Left lobe of liver (tissue), 2 donors: ENCODE data around the gene MDGA2. TPM values are rescaled to one million over a fixed set of nuclear protein-coding genes. Genes with fewer than 3 reads are reported as not detected.
"Not testable (repeated sequence)": the region's sequence is repeated elsewhere in the genome, so short reads cannot be mapped to it uniquely, and the experiment has no call there.

Experiments used
- ATAC-seq: fragments of 200-7000 bp; cut with Tn5 transposase; one replicate; pipeline ENCODE4 v1.9.1; 2020; ENCODE audit warnings: mild to moderate bottlenecking, moderate library complexity
- DNase-seq: peaks from one replicate; pipeline ENCODE4 v3.0.0-alpha.2; 2020; ENCODE audit warnings: low spot score
- total RNA-seq: library from RNA; stranded (reverse); gene quantifications from one replicate; pipeline ENCODE4 v1.2.1, GENCODE V29; 2021
- donor health status: DM: no; HTN: no; CAD: no; lungs with moderate emphysema.
- donor health status: DM: no; HTN: yes; CAD: no.

The MDGA2 gene
- total RNA-seq, 1 donor from 2014 or later, result not detected

DNA sequence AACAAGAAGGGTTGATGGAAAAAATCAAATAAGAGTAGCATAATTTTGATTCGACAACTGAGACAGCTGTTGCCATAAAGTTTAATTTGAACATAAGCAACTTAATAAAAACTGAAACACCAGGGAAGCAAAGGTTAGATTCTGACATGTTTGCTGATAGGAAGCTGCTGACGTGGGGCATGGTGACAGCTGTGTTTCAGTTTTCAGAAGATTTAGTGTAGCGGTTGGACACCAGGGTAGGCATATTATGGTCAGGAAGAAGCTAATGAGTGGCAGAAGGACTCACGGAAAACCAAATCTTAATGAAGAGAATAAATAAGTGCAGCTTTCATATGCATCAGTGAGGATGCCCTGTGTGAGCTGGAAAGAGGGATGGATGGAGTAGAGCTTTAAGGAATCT lies 687.1 kb downstream of the MDGA2 start:
- ATAC-seq (no peak), DNase-seq (no peak)

- no peak for ATAC-seq
- no peak for DNase-seq
Observed at GRCh38 chr14:46985529-46986380, 689.6 kb downstream of the MDGA2 start.

GRCh38 chr14:46973295-46973694 lies 702.1 kb downstream of the MDGA2 start:
- ATAC-seq (peak; percentile 65), DNase-seq (no peak)

DNA sequence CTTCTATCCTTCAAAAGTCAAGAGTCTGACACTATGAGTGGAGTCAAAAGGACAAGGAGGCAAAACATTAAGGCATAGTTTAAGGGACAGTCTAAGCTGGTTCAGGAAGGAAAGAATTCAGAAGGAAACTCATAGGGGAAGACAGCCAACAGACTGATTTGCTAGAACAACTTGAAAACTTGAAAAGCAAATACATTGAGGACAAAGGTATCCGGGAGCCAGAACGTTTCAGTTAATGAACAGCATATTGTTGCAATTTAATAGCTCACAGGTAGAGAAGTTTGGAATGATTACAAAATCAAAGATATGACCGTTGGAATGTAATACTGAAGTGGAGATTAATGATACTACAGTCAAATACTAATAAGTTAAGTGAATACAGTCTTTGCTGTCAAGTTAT lies 711.0 kb downstream of the MDGA2 start:
- ATAC-seq, result peak; percentile 96
- DNase-seq, result no peak

- DNase-seq (no peak), ATAC-seq (no peak)
Observed at GRCh38 chr14:46951103-46951502, 724.3 kb downstream of the MDGA2 start.

- DNase-seq (no peak), ATAC-seq (no peak)
Observed at GRCh38 chr14:46940611-46941010, 734.8 kb downstream of the MDGA2 start.

DNA sequence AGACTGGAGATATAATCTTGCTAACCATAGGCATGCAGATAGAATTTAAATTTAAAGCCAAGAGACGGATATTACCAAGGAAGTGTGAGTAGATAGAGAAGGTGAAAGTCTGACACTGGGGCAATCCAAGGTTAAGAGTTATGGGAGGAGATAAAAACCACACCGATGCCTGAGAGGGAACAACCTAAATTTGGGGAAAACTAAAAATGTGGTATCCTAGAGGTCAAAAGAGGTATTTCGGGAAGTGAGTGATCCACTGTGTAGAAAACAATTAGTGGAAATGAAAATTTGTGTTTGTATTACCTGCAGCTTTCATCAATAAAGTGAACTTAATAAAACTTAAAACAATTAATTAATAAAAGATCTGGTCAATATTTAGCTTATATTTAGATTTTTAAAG lies 754.9 kb downstream of the MDGA2 start:
- no peak for ATAC-seq

GRCh38 chr14:46915539-46915938 lies 759.9 kb downstream of the MDGA2 start:
- not testable (repeated sequence) for DNase-seq, ATAC-seq

More for the DNA sequence above, 754.9 kb downstream of the MDGA2 start:
- no peak for DNase-seq

DNA sequence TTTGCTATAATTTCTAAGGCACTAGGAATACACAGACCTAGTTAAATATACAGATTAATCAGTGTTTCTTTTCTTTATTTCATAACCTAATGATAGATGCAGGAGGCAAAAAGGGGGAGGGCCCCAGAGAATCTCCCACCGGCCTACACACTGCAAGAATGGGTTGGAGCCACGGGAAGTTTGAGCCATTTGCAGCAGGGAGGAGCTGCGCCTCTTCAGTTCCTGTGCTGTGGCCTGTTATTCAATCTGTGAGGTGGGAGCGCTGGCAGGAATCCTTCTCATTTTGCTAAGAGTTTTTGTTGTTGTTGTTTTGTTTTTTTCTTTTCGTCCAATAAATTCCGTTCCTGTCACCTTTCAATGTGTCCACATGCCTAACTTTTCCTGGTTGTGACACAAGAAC lies 772.6 kb downstream of the MDGA2 start:
- ATAC-seq (no peak), DNase-seq (no peak)

DNA sequence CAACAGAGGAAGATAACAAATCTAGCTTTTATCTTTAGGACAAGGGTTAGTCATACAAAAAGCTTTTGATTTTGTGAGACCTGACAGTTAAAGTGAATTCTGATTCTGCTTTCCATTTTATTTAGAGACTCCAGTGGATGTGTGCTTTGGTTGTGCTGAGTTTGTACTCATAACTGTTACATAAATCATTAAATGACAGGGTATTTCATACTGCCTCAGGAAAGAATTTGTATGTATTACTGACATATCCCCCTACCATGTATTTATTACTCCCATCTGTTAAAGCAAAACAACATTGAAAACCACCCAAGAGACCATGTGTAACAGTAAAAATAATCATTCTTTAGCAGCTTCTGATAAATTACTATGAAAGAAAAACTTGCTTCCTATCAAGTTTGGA lies 780.9 kb downstream of the MDGA2 start:
- DNase-seq, result no peak
- ATAC-seq, result no peak

DNA sequence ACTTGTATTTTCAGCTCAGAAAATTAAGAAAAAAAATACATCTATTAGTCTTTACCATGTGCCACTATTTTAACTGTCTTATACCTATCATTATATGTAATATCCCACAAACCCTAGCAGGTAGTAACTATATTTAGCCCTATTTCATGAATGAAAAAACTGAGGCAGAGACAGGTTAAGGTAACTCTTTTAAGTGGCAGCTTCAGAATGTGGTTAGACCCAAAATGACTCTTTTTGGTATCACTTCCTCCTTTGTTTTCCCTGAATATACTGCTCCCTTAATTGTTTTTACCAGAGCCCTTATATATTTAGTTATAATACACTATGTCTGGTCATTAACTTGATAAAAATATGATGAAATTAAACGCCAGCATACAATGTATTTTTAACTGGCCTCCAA lies 788.3 kb downstream of the MDGA2 start:
- ATAC-seq (no peak), DNase-seq (no peak)

- DNase-seq, result no peak
- no peak for ATAC-seq
Observed at GRCh38 chr14:46885566-46885965, 789.8 kb downstream of the MDGA2 start.

- ATAC-seq (no peak), DNase-seq (no peak)
Observed at GRCh38 chr14:46861753-46862152, 813.7 kb downstream of the MDGA2 start.

DNA sequence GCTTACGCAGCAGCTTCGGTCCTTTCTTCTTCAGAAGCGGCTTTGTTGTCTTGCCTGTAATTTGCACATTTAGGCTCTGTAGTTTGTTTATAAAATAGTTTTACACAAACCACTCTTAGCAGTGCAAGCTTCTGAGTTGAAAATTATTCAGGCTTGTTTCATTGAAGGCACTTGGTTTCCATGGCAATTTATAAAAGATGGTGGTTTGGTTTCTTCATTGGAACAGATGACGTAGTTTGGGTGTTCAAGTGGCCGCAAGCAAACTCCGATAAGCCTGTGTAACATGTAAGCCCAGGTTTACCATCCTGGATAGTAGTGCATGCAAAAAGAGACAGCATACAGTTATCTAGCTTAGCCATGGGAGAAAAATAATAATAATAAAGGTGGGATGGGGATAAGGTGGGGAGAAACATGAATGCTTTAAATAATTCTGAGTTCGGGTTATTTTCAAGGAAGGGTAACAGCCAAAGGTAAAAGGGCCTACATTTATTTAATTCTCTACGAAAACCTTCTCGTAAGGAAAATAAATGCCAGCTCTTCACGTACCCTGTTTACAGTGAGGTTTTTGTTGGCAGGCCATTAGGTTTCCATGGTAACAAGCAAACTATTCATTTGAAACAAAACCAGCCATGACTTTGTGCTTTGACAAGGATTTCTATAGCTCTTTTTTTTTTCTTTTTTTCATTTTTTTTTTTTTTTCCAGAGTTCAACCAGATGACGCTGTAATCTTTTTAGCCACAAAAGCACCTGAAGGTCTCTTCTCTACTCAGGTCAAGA lies 834.3 kb downstream of the MDGA2 start:
- ATAC-seq (no peak), DNase-seq (no peak)

DNA sequence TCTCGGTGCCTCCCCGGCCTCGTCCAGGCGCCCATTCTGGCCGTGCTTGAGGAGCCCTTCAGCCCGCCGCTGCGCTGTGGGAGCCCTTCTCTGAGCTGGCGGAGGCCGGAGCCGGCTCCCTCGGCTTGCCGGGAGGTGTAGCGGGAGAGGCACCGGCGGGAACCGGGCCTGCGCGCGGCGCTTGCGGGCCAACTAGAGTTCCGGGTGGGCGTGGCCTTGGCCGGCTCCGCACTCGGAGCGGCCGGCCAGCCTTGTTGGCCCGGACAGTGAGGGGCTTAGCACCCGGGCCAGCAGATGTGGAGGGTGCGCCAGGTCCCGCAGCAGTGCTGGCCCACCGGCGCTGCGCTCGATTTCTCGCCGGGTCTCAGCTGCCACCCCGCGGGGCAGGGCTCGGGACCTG lies 855.1 kb downstream of the MDGA2 start:
- no peak for ATAC-seq
- DNase-seq, result no peak

DNA sequence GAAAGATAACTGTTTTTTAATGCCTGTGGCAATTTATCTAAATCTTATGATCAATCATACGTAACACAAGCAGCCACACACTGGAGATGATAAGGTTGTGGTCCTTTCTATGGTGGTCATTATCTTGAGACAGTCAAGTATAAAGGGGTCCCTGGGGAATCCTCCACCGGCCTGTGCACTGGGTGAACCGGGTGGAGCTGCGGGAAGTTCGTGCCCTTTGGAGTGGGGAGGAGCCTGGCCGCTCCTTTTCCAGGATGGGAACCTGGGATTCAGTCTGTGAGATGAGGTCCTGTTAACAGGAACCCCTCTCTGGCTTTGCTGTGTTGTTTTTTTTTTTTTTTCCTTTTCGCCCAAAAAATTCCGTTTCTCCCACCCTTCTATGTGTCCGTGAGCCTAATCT lies 856.3 kb downstream of the MDGA2 start:
- ATAC-seq (no peak), DNase-seq (no peak)

GRCh38 chr14:46818147-46818546 lies 857.3 kb downstream of the MDGA2 start:
- DNase-seq, result no peak

DNA sequence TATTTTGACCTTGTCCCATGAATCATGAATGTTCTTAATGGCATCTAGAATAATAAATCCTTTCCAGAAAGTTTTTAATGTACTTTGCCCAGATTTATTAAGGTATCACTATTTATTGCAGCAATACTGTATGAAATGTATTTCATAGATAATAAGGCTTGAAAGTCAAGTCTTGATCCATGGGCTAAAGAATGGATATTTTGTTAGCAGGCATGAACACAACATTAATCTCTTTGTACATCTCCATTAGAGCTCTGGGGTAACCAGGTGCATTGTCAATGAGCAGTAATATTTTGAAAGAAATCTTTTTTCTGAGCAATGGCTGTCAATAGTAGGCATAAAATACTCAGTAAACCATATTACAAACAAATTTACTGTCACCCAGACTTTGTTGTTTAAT lies 882.3 kb downstream of the MDGA2 start:
- no peak for ATAC-seq
- DNase-seq, result no peak

More at GRCh38 chr14:46818147-46818546, 857.3 kb downstream of the MDGA2 start:
- ATAC-seq, result no peak
